ENCODE measurements around the gene ZIC5.
A peak's percentile ranks its signal among the peaks of the same experiment; 100 is the strongest.

Gene ZIC5

DNA sequence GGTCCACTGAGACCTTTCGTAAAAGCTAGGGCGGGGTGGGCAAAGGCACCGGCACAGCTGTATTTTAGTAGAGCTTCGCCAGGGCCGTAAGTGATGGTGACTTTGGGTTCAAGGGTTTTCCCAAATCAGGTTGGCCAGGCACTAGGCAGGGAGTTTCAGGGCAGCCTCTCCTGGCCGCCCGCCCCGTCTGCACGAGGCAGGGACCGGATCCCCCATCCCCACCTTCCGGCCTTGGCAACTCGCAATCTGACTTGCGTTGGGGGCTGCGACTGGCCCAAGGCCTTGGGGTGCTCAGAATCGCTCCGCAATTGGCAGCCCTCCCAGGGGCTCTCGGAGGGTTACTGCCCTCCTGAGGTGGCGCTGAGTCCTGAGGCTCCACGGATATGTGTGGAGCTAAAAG, 4.1 kb upstream of the ZIC5 start:
- peak; percentile 24 for DNase-seq

DNA sequence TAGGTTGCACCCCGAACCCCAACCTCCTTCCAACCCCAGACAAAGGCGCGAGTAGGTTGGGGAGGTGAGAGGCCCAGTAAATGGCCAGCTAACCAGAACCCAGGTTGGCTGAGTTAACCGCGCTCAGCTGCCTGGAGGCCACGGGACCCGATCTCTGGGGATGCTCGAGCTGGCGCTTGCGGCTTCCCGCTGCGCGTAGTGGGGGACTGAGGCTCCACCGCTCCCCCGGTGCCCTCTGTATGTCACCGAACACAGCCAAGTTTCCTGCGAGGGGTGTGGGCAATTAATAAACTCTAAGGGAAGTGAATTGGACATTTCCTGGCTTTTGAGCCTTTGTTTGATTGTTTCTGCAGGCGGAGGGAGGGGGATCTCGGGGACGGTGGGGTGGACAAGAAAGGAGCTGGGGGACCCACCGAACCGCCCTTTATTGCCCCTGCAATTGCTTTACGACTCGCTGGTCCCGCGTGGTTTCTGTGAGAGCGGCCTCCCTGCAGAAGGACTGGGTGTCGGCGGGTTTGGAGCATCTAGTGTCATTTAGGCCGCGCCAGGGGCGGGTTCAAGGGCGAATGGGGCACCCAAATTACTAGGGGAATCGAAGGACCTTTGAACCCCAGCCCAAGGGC, 3.5 kb upstream of the ZIC5 start:
- no peak for DNase-seq

DNA sequence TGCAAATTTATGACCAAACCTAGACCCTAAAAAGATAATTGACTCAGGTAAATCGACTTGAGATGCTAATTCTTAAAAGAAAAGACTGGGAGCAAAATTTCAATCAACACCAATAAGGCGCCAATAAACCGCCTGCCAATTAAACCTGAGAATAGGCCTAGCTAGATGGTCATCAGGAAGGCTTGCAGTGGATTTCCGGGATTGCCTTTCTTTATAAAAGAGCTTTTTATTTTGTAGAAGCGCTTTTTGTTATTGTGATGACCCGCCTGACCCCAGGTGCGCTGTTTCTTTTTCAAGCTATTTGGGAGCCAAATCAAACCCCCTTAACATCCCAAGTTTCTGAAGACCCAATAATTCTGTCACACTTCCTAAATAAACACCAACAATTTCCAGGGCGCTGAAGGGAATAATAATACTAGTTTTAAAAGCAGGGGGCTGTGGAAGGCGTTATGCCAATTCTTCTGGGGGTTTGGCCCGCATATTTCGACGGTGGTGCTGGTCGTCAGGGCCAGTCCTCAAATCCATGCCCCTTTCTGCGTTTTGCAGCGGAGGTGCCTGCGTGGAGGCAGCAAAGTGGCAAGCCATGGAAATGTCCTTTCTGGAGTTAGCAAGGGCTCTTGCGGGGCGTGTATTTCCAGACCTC, 2.9 kb upstream of the ZIC5 start:
- DNase-seq = no peak

DNA sequence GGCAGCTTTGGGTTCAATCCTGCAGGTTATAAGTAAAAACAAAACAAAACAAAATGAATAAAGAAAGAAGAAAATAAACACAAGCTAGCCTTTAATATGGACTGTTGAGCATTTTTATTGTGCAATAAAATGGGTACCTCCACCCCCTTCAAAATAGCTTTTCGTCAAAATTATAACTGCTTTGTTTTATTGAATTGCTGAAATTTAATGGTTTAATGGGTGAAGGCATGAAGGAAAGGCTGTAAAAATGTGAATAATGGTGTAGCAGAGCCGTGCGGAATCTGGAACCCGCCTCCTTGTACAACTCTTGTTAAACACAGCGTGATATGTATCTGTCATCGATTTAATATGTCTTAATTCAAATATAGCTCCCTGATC, 2.2 kb upstream of the ZIC5 start:
- no peak for DNase-seq

- DNase-seq = peak; percentile 74
Observed at GRCh38 chr13:99973163-99973807, 1.7 kb upstream of the ZIC5 start.

DNA sequence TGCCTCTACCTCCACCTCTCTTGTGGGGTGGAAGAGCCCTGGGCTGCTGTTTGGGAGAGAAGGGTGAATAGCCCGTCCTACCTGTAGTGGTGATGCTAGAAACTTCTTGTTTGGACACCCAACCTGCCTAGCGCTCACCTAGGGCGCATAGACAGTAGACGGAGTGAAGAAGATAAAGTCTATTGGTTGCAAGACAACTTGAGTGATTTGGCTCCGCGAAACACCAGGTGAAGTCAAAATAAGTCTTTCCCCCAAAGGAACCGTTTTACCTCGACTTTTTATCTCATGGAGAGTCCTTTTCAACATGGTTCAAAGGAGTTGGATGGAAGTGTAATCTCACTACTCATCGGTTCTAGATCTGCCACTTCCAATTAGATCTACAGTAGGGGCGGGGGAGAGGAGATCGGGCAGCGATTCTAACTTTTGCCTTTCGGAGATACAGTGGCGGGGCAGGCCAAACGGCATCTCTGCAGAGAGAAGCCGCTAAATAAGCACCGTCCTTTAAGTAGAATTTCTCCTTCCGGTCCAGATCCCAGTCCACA, 694 bp upstream of the ZIC5 start:
- DNase-seq = peak; percentile 87

- peak; percentile 85 for DNase-seq
Observed at GRCh38 chr13:99970651-99971575, 654 bp downstream of the ZIC5 start.

DNA sequence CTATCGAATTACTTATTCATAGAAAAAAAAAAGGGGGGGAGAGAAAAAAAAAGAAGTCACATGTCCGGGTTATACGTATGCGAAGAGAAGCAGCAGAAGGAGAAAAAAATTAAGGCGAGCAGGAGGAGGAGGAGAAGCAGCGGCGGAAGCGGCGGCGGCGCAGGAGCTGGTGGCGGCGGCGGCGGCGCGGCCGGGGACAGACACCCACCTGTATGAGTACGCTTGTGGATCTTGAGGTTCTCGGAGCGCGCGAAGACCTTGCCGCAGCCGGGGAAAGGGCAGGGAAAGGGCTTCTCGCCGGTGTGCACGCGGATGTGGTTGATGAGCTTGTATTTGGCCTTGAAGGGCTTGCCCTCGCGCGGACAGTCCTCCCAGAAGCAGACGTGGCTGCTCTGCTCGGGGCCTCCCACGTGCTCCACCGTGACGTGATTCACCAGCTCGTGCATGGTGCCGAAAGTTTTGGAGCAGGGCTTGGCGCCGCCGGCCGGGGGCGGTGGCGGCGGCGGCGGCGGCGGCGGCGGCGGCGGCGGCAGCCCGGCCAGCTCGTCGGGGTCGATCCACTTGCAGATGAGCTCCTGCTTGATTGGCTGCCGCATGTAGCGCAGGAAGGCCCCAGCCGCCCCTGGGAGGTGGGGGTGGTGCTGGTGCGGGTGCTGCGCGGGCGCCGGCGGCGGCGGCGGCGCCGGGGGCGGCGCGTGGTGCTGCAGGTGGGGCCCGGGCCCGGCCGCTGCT, 1.5 kb downstream of the ZIC5 start:
- peak; percentile 73 for DNase-seq

GRCh38 chr13:99969453-99969918, 2.1 kb downstream of the ZIC5 start:
- peak; percentile 75 for DNase-seq

GRCh38 chr13:99968521-99969452, 2.8 kb downstream of the ZIC5 start:
- peak; percentile 78 for DNase-seq

DNA sequence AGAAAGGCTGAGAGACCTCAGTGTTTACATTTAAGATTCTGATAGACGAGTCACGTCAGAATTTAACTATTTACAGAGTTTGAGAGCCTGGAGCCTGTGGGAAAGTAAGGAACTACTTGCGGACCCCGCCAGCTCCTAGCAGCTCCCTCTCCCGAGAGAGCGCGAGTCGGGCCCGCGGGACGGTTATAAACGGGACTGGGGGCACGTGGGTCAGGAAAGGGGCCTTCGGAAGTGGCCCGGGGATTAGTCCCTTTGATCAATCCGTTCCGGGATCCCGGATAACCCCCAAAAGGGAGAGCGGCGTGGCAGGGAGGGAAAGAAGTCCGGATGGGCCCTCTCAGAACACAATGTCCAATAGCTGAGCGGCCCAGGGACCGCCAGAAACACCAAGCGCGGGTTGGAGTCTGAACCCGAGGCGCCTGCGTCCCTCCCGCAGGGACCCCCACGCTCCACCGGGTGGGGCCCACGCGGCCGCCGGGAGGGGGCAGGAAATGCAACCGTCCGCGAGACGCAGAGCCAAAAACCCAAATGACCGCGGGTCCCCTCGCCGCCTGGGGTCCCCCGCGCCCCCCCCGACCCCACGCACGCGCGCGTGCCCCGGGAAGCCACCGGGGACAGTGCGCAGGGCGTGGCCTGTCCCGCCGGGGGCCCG, 3.6 kb downstream of the ZIC5 start:
- peak; percentile 84 for DNase-seq

- no peak for DNase-seq
Observed at GRCh38 chr13:99967498-99967868, 4.1 kb downstream of the ZIC5 start.

DNA sequence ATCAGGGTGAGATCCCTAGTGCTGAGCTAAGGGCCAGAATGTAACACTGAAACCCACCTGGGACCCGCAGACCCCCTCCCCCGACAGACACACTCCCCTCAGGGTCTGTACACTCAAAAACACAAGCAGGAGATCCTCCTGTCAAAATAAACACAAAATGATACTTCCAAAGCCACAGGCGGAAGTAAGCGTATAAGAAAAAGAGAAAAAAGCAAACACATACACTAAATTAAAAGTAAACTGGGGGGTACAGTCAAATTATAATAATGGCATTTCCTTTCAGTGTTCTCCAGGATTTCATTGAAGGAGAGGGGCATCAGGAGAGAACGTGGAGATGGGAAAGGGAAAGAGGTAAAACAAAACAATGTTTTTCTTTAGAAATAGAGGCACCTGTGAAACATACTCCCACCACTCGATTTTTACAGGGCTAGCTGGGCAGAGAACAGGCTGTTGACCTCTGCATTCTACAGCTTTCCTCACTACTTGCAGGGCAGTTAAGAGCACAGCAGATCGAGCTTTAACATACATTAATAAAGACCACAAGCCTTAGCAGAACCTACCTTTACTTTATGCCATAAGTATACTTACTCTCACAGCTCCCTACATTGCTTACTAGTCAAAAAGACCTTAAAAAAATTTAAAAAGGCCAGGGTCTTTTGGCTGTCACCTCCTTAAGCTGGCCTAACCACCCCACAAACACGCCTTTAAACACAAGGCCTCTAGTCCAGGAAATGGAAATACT, 5.3 kb downstream of the ZIC5 start:
- DNase-seq = peak; percentile 70

DNA sequence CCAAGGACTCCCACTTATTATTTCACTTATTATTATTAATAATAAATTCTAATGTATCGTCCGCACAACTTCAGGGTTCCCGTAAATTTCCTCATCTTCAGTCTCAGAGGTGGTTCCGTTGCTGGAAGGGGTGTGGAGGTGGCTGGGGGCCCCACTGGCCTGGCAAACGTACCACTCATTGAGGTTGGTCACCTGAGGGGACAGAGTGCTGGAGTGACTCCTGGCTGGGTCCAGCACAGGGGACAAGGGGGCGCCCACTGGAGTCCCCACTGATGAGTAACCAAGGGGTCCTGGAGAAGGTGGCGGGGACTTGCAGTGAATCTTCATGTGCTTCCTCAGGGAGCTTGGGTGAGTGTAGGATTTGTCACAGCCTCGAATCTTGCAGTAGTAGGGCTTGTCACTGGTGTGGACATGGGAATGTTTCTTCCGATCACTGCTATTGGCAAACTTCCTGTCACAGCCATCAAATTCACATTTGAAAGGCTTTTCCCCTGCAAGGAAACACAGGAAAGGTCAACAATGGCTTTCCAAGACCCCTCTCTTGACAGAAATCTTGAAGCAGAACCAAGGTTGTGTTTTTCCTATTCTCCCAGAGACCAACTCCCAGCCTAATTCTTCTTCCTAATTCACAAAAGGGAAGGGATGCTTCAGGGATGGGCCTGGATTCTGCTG, 6.1 kb downstream of the ZIC5 start:
- no peak for DNase-seq

- DNase-seq = peak; percentile 60
Observed at GRCh38 chr13:99963816-99964339, 7.7 kb downstream of the ZIC5 start.

- peak; percentile 34 for DNase-seq
Observed at GRCh38 chr13:99962242-99962641, 9.3 kb downstream of the ZIC5 start.

- DNase-seq = peak; percentile 59
Observed at GRCh38 chr13:99961636-99962035, 9.9 kb downstream of the ZIC5 start.

- peak; percentile 65 for DNase-seq
Observed at GRCh38 chr13:99960663-99961311, 10.8 kb downstream of the ZIC5 start.
